HL-60/S4 (cell line): Measurements from ENCODE around the gene MRPS17.
"Not testable (repeated sequence)": the region's sequence is repeated elsewhere in the genome, so short reads cannot be mapped to it uniquely, and the experiment has no call there.

ENCODE experiments used
- in situ Hi-C: fragments of 300-500 bp; cut with MboI; formaldehyde crosslinking; loops from 2 replicates; pipeline ENCODE4 v1.14.3; 2022; ENCODE audit warnings: low sequenced_read_pairs

MRPS17 gene

GRCh38 chr7:55951637-55952351 is at the start of gene MRPS17:
TSS of gene MRPS17 (plus strand) at chr7:55951877. CDS start at chr7:55953196, 1,319 bp downstream.
- in situ Hi-C loops: no loop called here

- in situ Hi-C loops: no loop called here
Observed at GRCh38 chr7:55903985-55904759, 47.5 kb upstream of the MRPS17 start.

GRCh38 chr7:55912748-55913158 is 38.9 kb upstream of the MRPS17 start:
- in situ Hi-C loops: no loop called here

GRCh38 chr7:55917771-55918170 is 33.9 kb upstream of the MRPS17 start:
- in situ Hi-C loops: no loop called here

- in situ Hi-C loops: no loop called here
Observed at GRCh38 chr7:55928006-55928767, 23.5 kb upstream of the MRPS17 start.

GRCh38 chr7:55931421-55932151 is 20.1 kb upstream of the MRPS17 start:
- in situ Hi-C loops: no loop called here

GRCh38 chr7:55939514-55940123 is 12.1 kb upstream of the MRPS17 start:
- in situ Hi-C loops: no loop called here

GRCh38 chr7:55946545-55946944 is 5.1 kb upstream of the MRPS17 start:
- in situ Hi-C loops: no loop called here

GRCh38 chr7:55952352-55952671 is 635 bp downstream of the MRPS17 start:
- in situ Hi-C loops: not testable (repeated sequence)

- in situ Hi-C loops: no loop called here
Observed at GRCh38 chr7:55953707-55954475, 2.2 kb downstream of the MRPS17 start.

- in situ Hi-C loops: no loop called here
Observed at GRCh38 chr7:55957190-55957589, 5.5 kb downstream of the MRPS17 start.

- in situ Hi-C loops: no loop called here
Observed at GRCh38 chr7:55962014-55962413, 10.3 kb downstream of the MRPS17 start.

- in situ Hi-C loops: no loop called here
Observed at GRCh38 chr7:55963584-55964168, 12.0 kb downstream of the MRPS17 start.

GRCh38 chr7:55964261-55965099 is 12.8 kb downstream of the MRPS17 start, which contains the start of gene NIPSNAP2:
TSS of gene NIPSNAP2 (plus strand) at chr7:55964585. CDS start at chr7:55964610, 25 bp downstream.
- in situ Hi-C loops: no loop called here

- in situ Hi-C loops: no loop called here
Observed at GRCh38 chr7:55965100-55965470, 13.4 kb downstream of the MRPS17 start.

- in situ Hi-C loops: no loop called here
Observed at GRCh38 chr7:55965805-55966421, 14.2 kb downstream of the MRPS17 start.

- in situ Hi-C loops: no loop called here
Observed at GRCh38 chr7:55966851-55967250, 15.2 kb downstream of the MRPS17 start.

- in situ Hi-C loops: no loop called here
Observed at GRCh38 chr7:55969391-55969790, 17.7 kb downstream of the MRPS17 start.
